Camera-type eye (tissue), 1 donor: ENCODE measurements around the gene SELENBP1. TPM values are rescaled to one million over a fixed set of nuclear protein-coding genes. Genes with fewer than 3 reads are reported as not detected.

Experiments used
- total RNA-seq: library from RNA; depleted of rRNA; stranded (reverse); fragments of >200 nt; gene quantifications from one replicate; pipeline ENCODE4 v1.2.3, GENCODE V29; 2014

SELENBP1 gene
- total RNA-seq: 30.8 TPM

GRCh38 chr1:151372058-151372934 is at the start of gene SELENBP1:
Gene SELENBP1 (minus strand): TSS chr1:151372705. CDS start chr1:151372641, 64 bp downstream.

GRCh38 chr1:151399324-151400171 is 27.0 kb upstream of the SELENBP1 start, which contains the start of gene PSMB4:
Gene PSMB4 (plus strand): TSS chr1:151399573. CDS start chr1:151399588, 15 bp downstream.

DNA sequence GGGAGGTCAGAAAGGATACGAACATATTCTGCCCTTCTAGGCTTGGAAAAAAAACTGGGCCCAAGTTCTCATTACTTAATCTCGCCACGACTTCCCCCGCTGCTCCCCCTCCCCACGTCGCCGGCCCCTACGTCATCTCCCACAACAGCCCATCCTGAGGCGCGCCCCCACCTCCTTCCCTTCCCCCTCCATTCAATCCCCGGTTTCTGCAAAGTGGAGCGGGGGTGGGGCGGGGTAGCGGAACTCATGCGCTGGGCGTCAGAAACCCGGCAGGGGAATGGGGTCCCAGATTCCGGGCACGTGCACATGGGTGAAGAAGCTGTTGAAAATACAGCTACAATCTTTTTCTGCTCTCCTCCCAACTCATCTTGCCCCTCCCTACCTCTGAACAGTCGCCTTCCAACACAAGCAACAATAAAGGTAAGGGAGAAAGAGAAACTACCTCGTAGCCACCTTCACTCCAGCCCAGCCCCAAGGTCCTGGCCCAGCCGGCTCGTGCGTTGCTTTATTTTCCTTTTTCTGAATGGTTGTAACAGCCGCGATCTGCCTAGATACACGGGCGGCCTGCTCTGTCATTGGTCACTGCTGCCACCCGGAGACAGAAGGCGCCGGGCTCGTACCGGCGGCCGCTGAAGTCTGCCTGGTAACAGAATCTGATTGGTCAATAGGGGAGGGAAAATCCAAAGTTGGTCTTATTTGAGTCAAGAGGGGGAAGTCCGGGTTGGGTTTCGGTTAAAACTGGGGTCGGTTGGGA is 25.6 kb downstream of the SELENBP1 start, which contains the start of gene RFX5:
TSS of gene RFX5 (minus strand) at position 484 of the 754 bp plus-strand sequence. CDS start 932 bp downstream, outside the sequence.

DNA sequence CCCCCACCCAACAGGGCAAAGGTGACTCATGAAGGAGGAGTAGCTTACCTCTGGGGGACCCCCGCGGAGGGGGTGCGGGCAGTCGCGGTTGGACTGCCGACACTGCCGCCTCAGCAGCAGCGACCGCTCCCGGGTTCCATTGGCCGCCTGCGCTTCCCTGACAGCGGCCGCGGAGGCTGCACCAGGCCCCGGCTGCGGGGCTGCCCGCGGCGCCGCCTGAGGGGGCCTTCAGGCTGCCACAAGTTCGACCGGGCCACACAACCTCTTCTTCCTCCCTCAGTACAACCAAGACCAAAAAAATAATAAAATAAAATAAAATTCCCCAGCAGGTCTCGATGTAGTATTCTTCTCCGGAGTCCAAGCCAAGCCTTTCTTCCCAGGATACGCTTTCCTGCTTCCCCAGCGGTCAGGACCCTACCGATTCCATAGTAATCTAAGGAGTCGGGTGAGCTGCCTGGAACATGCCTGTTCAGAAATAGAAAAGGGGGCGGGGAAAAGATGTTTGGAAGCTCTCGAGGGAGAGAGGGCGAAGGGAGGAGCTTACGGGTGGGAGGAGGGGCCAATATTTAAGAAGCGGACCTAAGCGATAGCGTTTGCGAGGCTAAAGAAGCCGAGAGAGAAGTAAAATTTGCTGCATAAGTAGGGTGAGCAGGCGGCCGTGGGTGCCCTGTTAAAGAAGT is 45.1 kb downstream of the SELENBP1 start, which contains the start of gene PI4KB:
TSS of gene PI4KB (minus strand) at position 194 of the 680 bp plus-strand sequence. CDS start 10,935 bp downstream, outside the sequence.

Other genes starting within 250 kb of the SELENBP1 start
- gene SEMA6C, start 226.1 kb downstream of the SELENBP1 start, total RNA-seq: 42.6 TPM
- gene TNFAIP8L2, start 216.1 kb downstream of the SELENBP1 start, total RNA-seq: 1.9 TPM
- gene LYSMD1, start 206.8 kb downstream of the SELENBP1 start, total RNA-seq: 19.3 TPM
- 16.5 TPM for gene SCNM1, start 206.6 kb downstream of the SELENBP1 start, total RNA-seq
- not detected for gene TMOD4, start 196.7 kb downstream of the SELENBP1 start, total RNA-seq
- gene VPS72, start 182.5 kb downstream of the SELENBP1 start, total RNA-seq: 52.3 TPM
- 117 TPM for gene PIP5K1A, start 174.2 kb downstream of the SELENBP1 start, total RNA-seq
- 101 TPM for gene PSMD4, start 118.0 kb downstream of the SELENBP1 start, total RNA-seq
- 46.3 TPM for gene ZNF687, start 90.4 kb downstream of the SELENBP1 start, total RNA-seq
- gene PI4KB, start 45.3 kb downstream of the SELENBP1 start, total RNA-seq: 59.9 TPM
- 34.7 TPM for gene RFX5, start 25.5 kb downstream of the SELENBP1 start, total RNA-seq
- 169 TPM for gene PSMB4, start 26.9 kb upstream of the SELENBP1 start, total RNA-seq
- gene POGZ, start 86.8 kb upstream of the SELENBP1 start, total RNA-seq: 117 TPM
- 27.3 TPM for gene CGN, start 138.7 kb upstream of the SELENBP1 start, total RNA-seq
- gene TUFT1, start 167.6 kb upstream of the SELENBP1 start, total RNA-seq: 16.2 TPM
- gene SNX27, start 239.3 kb upstream of the SELENBP1 start, total RNA-seq: 72.8 TPM